Measurements from ENCODE around the gene RESP18. TPM values are rescaled to one million over a fixed set of nuclear protein-coding genes. Genes with fewer than 3 reads are reported as not detected.
A peak's percentile ranks its signal among the peaks of the same experiment; 100 is the strongest.

The RESP18 gene
- total RNA-seq (2021; fragmentation: NEBNext Ultra II Directional; extraction: Animal tissue kit (Norgen Biotek cat#: 25700)) = not detected
- long read RNA-seq = 0 reads

- no peak for TF ChIP-seq CTCF (IDR thresholded peaks at IDR 0.05)
- H3K27ac Mint-ChIP-seq = no peak within 1 kb of the TSS
- H3K4me3 Mint-ChIP-seq = no peak within 1 kb of the TSS
- H3K27me3 Mint-ChIP-seq (ENCODE audit: insufficient read depth) = peaks cover 46% of the 10 kb centered on the region
- no peaks in the 10 kb centered on the region for H3K4me1 Mint-ChIP-seq (ENCODE audit: low read depth)
- H3K36me3 Mint-ChIP-seq (ENCODE audit: low read depth) = no peaks in the 10 kb centered on the region; the same call in 1 of the 2 replicates
- DNase-seq = no peak
- peaks cover 4% of the 10 kb centered on the region; the same call in 1 of the 2 replicates for H3K9me3 Mint-ChIP-seq
Observed at GRCh38 chr2:219332542-219332941, at the start of gene RESP18. Gene RESP18, minus strand, starts transcription at chr2:219332744.

- Mint-ChIP-seq H3K9me3 (no peaks in the 10 kb centered on the region), H3K36me3 (ENCODE audit: low read depth) (peaks cover 30% of the 10 kb centered on the region), H3K27ac (no peak overlapping the region), H3K27me3 (ENCODE audit: insufficient read depth) (no peaks in the 10 kb centered on the region; the same call in 1 of the 2 replicates), H3K4me1 (ENCODE audit: low read depth) (peaks cover 4% of the 10 kb centered on the region), H3K4me3 (no peak overlapping the region)
- TF ChIP-seq CTCF (IDR thresholded peaks at IDR 0.05) = no peak
- no peak for DNase-seq
Observed at GRCh38 chr2:219381448-219381847, 48.9 kb upstream of the RESP18 start.

- H3K4me1 Mint-ChIP-seq (ENCODE audit: low read depth) = peaks cover 4% of the 10 kb centered on the region
- no peaks in the 10 kb centered on the region for H3K9me3 Mint-ChIP-seq
- H3K27me3 Mint-ChIP-seq (ENCODE audit: insufficient read depth) = no peaks in the 10 kb centered on the region; the same call in 1 of the 2 replicates
Observed at GRCh38 chr2:219380926-219381325, 48.4 kb upstream of the RESP18 start.

GRCh38 chr2:219378163-219378851 is 45.8 kb upstream of the RESP18 start:
- Mint-ChIP-seq H3K9me3 (no peaks in the 10 kb centered on the region), H3K27ac (no peak overlapping the region), H3K36me3 (ENCODE audit: low read depth) (peaks cover 38% of the 10 kb centered on the region), H3K27me3 (ENCODE audit: insufficient read depth) (no peaks in the 10 kb centered on the region; the same call in 1 of the 2 replicates), H3K4me1 (ENCODE audit: low read depth) (peaks cover 4% of the 10 kb centered on the region; the same call in 1 of the 2 replicates), H3K4me3 (no peak overlapping the region)
- DNase-seq = no peak
- no peak for TF ChIP-seq CTCF (IDR thresholded peaks at IDR 0.05)

More at GRCh38 chr2:219380926-219381325, 48.4 kb upstream of the RESP18 start:
- no peak overlapping the region for H3K4me3 Mint-ChIP-seq
- H3K36me3 Mint-ChIP-seq (ENCODE audit: low read depth) = peaks cover 30% of the 10 kb centered on the region
- no peak for TF ChIP-seq CTCF (IDR thresholded peaks at IDR 0.05)
- DNase-seq = no peak
- H3K27ac Mint-ChIP-seq = no peak overlapping the region

- Mint-ChIP-seq H3K4me3 (peak overlapping the region; percentile 81), H3K9me3 (no peaks in the 10 kb centered on the region), H3K27ac (peak overlapping the region; percentile 90)
Observed at GRCh38 chr2:219369447-219369861, 36.9 kb upstream of the RESP18 start.

More at GRCh38 chr2:219369447-219369861, 36.9 kb upstream of the RESP18 start:
- DNase-seq = peak; percentile 67
- Mint-ChIP-seq H3K4me1 (ENCODE audit: low read depth) (peaks cover 20% of the 10 kb centered on the region), H3K36me3 (ENCODE audit: low read depth) (peaks cover 11% of the 10 kb centered on the region), H3K27me3 (ENCODE audit: insufficient read depth) (no peaks in the 10 kb centered on the region)
- TF ChIP-seq CTCF (IDR thresholded peaks at IDR 0.05) = no peak

Data from HFFc6 (cell line).